ENCODE results near the gene TMEM120B.
A peak's percentile ranks its signal among the peaks of the same experiment; 100 is the strongest.
"Not testable (repeated sequence)": the region's sequence is repeated elsewhere in the genome, so short reads cannot be mapped to it uniquely, and the experiment has no call there.

TMEM120B gene

DNA sequence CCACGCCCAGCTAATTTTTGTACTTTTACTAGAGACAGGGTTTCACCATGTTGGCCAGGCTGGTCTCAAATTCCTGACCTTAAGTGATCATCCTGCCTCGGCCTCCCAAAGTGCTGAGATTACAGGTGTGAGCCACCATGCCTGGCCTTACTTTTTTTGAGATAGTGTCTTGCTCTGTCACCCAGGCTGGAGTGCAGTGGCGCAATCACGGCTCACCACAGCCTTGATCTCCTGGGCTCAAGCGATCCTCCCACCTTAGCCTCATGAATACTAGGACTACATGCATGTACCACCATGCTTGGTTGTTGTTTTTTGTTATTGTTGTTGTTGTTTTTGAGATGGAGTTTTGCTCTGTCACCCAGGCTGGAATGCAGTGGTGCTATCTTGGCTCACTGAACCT is 33.0 kb downstream of the TMEM120B start:
- DNase-seq (ENCODE audit: low read depth) = not testable (repeated sequence)

DNA sequence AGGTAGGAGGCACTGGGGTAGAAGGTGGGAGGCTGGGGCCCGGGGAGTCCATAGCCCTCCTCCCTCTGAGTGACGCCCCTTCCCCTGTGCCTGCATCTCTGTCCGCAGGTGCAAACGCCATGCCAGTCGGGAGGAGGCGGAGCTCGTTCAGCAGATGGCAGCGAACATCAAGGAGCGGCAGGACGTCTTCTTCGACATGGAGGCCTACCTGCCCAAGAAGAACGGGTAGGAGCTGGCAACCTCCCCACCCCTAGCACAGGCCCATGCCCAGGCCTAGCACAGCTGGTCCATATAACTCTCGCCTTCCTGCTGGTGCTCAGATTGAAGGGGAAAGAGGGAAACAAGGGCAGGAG is 35.6 kb downstream of the TMEM120B start:
- DNase-seq (ENCODE audit: low read depth) = no peak

- DNase-seq (ENCODE audit: low read depth) = no peak
Observed at GRCh38 chr12:121748571-121749265, 36.2 kb downstream of the TMEM120B start.

- DNase-seq (ENCODE audit: low read depth) = no peak
Observed at GRCh38 chr12:121749267-121749666, 36.7 kb downstream of the TMEM120B start.

DNA sequence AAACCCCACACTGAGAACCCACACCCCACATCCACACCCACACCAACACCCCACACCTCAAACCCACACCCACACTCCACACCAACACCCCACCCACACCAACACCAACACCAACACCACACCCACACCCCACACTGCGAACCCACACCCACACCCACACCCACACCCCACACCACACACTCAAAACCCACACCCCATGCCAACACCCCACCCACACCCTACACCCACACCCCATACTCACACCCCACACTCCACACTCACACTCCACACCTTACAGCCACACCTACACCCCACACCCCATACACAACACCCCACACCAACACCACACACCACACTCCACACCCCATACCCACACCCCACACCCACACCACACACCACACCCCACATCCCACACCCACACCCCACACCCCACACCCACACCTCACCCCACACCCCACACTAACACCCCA is 38.0 kb downstream of the TMEM120B start:
- DNase-seq (ENCODE audit: low read depth) = no peak

- DNase-seq (ENCODE audit: low read depth) = no peak
Observed at GRCh38 chr12:121751034-121751433, 38.5 kb downstream of the TMEM120B start.

- DNase-seq (ENCODE audit: low read depth) = no peak
Observed at GRCh38 chr12:121751749-121752351, 39.3 kb downstream of the TMEM120B start.

GRCh38 chr12:121753844-121754264 is 41.3 kb downstream of the TMEM120B start:
- no peak for DNase-seq (ENCODE audit: low read depth)

GRCh38 chr12:121754836-121755235 is 42.3 kb downstream of the TMEM120B start:
- no peak for DNase-seq (ENCODE audit: low read depth)

DNA sequence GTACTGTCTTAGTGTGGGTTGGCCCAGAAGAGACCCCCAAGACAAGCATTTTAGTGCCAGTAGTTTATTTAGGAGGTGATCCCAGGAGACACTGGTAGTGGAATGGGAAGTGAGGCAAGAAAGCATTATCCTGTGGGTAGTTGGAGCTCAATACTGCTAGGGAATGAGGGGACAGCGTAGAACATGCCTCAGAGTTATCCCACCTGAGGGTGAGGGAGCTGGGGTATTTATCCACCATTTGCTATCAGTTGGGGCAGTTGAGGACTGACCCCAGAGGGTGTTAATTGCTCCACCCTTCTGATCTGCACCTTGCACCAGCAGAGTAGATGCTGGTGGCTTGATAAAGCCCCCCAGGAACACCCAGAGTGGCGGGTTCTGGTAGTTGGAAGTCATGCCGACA is 43.0 kb downstream of the TMEM120B start:
- no peak for DNase-seq (ENCODE audit: low read depth)

DNA sequence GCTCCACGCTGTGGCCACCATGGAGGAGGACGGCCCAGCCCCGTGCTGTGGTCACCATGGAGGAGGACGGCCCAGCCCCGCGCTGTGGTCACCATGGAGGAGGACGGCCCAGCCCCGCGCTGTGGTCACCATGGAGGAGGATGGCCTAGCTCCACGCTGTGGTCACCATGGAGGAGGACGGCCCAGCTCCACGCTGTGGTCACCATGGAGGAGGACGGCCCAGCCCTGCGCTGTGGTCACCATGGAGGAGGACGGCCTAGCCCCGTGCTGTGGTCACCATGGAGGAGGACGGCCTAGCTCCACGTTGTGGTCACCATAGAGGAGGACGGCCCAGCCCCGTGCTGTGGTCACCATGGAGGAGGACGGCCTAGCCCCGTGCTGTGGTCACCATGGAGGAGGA is 46.0 kb downstream of the TMEM120B start:
- not testable (repeated sequence) for DNase-seq (ENCODE audit: low read depth)

DNA sequence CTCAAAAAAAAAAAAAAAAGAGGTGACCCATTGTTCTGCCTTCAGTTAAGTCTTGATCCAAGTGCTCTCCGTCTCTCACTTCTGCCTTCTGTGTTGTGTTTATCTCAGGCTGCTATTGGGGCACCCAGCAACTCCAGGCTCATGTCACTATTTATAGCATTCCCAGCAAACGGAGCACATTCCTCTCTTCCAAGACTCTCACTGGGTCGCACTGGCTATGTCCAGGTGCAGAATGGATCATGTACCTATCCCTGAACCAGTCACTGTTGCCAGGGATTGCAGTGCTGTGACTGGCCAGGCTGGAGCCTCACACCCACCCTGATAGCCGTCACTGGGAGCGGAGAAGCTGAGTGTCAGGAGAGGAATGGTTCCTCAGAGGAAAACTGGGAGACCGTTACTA is 49.7 kb downstream of the TMEM120B start:
- DNase-seq (ENCODE audit: low read depth) = no peak

DNA sequence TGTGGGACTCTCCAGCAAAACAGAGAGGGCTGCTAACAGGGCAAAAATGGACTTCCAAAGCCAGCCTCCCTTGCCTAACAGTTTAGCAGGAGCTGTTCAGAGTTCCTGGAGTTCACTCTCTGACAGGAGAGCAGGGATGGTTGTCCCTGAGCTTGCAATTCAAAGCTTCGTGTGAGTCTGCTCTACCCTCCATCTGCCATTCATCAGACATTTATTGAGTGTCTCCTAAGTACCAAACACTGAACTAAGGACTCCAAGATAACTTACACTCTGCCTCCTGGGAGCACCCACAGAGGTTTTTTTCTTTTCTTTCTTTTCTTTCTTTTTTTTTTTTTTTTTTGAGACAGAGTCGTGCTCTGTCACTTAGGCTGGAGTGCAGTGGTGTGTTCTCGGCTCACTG is 52.3 kb downstream of the TMEM120B start:
- DNase-seq (ENCODE audit: low read depth) = no peak

DNA sequence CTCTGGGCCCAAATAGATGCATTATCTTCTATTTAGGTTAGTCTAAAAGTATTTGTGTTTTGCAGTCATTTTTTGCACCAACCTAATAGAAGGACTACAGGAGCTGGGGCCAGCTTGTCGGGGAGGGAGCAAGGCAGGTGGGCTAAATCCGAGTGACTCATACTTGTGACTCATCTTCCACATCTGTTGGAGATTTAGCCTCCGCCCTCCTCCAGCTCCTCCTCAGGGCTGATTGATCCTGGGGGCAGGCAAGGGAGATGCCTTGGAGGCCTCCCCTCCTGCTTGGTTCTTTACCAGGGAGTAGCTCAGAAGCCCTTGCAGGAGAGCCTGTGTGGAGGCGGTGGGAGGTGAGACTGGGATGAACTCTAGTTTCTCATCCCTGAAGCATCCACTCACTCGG is 53.0 kb downstream of the TMEM120B start:
- peak; percentile 87 for DNase-seq (ENCODE audit: low read depth)

DNA sequence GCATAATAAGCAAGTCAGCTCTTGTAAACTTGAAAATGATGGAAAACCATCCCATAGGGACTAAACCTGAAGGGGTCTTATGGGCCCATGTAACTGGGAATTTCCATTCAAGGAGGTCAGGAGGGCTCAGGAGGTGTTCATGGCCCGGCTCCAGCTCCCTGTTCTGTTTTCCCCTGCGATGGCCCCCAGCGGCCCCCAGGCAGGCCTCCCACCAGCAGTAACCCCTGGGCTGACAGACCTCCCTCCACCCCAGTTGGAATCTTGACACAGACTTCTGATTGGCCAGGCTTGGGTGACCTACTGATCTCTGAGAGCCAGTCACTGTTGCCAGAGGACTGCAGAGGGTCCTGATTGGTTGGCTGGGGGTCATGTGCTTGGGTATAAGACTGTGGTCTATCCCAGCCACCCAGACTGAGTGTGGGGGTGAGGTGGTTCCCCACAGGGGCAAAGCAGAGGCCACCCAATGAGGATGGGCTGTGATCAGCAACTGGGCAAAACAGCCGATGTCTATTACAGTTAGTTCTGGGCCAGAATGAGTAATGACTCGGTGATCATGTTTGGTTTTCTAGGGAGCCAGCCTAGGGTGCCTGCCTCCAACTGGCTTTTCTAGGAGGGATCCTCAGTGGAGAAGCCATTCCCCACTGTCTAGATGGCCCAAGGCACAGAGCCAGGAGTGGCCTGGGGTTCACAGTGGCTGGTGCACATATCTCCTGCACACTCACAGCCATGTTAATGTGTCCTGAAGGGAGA is 53.9 kb downstream of the TMEM120B start:
- no peak for DNase-seq (ENCODE audit: low read depth)

- no peak for DNase-seq (ENCODE audit: low read depth)
Observed at GRCh38 chr12:121767525-121768016, 55.0 kb downstream of the TMEM120B start.

DNA sequence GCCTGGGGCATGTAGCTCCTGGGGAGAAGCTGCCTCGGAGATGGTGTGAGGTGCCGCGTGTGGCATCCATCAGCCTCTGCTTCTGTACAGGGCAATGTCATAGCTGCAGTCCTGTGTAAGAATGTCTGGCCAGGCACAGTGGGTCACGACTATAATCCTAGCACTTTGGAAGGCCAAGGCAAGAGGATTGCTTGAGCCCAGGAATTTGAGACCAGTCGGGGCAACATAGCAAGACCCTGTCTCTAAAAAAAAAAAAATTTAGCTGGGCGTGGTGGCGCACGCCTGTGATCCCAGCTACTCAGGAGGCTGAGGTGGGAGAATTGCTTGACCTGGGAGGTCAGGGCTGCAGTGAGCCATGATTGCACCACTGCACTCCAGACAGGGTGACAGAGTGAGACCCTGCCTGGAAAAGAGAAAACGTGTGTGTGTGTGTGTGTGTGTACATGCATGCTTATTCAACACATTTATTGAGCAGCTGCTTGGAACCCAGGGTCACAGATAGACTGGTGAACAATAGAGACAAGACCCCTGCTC is 56.8 kb downstream of the TMEM120B start:
- DNase-seq (ENCODE audit: low read depth) = no peak

- no peak for DNase-seq (ENCODE audit: low read depth)
Observed at GRCh38 chr12:121769831-121770301, 57.3 kb downstream of the TMEM120B start.

- no peak for DNase-seq (ENCODE audit: low read depth)
Observed at GRCh38 chr12:121770388-121770787, 57.8 kb downstream of the TMEM120B start.

DNA sequence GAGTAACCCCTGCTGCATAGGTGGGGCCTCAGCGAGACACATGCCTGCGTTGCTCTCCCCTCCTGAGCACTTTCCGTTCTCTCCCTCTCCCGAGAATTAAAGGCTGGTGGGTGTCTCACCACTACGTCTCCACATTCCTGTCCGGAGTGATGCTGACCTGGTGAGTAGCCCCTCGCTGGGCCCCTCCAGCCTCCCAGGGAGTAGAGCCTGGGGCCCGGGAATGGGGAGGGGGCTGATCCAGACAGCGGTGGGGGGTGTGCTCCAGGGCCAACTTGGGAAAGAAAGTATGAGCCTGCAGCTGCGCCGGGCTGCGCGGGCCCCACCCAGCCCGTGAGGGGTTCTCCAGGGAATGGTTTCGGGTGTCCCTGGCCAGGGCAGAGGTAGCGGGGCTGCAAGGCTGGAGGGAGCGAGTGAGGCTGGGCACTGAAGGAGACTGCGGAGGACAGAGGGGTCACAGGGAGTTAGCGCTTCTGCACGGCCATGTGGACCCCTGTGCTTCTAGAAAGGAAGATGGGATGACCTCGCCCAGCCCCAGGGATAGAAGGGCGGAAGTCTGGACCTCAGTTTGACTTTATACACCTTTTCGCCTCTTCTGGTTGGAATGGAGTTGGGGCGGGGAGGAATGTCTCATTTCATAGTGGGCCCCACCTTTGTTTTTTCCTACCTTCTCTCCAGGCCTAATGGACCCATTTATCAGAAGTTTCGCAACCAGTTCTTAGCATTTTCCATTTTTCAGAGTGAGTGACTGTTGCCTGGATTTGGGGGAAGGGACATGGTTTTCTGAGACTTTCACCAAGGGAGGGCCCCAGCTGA is 58.5 kb downstream of the TMEM120B start:
- no peak for DNase-seq (ENCODE audit: low read depth)

DNA sequence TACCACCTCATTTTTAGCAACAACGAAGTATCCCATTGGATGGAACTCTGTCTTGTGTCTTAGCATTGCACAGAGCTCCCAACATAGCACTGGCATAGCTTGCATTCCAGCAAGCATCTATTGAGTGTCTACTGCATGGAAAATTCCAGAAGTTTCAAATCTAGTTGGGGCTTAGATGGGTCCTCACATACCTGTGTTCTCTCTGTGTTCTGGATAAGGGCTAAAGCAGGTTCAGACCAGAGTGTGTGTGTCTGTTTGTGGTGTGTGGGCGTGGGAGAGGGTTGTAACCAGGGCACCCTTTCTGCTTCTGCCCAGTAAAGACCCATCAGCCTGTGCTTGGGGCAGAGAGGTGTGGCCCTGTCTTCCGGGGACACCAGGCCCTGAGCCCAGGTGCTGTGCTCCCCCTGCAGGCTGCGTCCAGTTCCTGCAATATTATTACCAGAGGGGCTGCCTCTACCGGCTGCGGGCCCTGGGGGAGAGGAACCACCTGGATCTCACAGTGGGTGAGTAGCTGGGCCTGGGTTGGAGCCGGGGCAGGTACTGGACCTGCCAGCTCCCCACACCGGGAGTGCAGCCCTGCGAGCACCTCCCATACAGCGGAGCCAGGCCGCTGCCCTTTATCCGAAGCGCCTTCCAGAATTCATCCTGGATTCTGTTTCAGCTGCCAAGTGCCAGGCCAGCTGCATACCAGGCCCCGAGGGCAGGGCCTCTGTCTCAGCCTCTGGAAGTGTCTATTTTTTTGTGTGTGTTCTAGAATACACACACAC is 60.6 kb downstream of the TMEM120B start:
- no peak for DNase-seq (ENCODE audit: low read depth)

Data from HS-5 (cell line).